GM06990 (cell line): ENCODE data around the gene NTHL1.
A peak's percentile ranks its signal among the peaks of the same experiment; 100 is the strongest.

Experiments
- DNase-seq: peaks from one replicate; pipeline ENCODE4 v3.0.0-alpha.2; 2011; ENCODE audit not compliant: insufficient read length; ENCODE audit errors: extremely low read depth
- H3K27me3 ChIP-seq: replicated peaks from 2 replicates; pipeline ENCODE4 v1.6.0; 2011; ENCODE audit warnings: low read length; ENCODE audit not compliant: control insufficient read depth, insufficient read depth
- H3K36me3 ChIP-seq: 2 replicates; pipeline ENCODE4 v1.5.1; 2011; ENCODE audit warnings: low read length; ENCODE audit not compliant: control insufficient read depth, insufficient read depth
- H3K4me3 ChIP-seq: replicated peaks from 2 replicates; pipeline ENCODE4 v1.5.1; 2011; ENCODE audit warnings: low read depth, mild to moderate bottlenecking, control low read depth, low read length
- CTCF ChIP-seq: IDR thresholded peaks from 2 replicates; pipeline ENCODE4 v1.5.1; 2011; ENCODE audit warnings: low read length, control low read depth, mild to moderate bottlenecking, inconsistent platforms; ENCODE audit not compliant: insufficient read depth, poor library complexity, severe bottlenecking

The NTHL1 gene

DNA sequence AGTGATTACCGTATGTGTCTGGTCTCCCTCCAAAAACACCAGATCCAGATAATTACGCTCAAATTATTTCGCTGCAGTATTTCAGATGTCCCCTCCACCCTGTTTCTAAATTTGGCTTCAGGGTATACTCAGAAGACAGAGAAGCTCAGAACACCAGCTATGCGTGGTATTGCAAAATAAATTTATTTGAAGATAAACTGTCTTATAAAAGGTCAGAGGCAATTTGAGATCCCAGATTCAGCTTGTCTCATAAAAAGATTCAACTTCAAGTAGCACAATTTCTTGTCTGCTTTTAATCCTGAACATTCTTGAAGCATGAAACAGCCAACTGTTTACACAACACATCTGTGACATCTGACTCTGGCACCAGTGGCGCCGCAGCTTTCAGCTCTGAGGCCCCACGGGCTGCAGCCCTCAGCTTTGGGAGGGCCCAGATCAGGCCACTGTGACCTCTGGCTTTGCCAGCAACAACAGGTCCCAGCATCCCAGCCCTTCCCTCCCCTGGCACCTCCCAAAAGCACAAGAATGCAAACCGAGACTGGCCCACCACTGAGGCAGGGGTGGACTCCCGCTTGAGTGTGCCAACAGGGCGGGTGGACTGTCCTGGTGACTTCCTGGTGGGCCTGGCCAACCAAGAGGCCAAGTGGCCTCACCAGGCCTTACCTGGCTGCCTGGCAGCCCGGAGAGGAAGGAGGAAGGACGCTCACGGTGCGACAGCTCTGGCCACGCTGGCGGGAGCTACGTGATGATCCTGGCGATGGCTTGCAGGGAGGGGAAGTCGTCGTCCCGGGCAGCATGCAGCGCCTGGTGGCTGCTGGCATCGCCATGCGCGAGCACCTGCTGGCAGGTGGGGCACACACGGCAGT, 49.9 kb downstream of the NTHL1 start:
- no peak overlapping the region for H3K4me3 ChIP-seq
- TF ChIP-seq CTCF: no peak
- DNase-seq: no peak
- no peaks in the 10 kb centered on the region for H3K27me3 ChIP-seq
- H3K36me3 ChIP-seq: peaks cover 38% of the 10 kb centered on the region

GRCh38 chr16:1993731-1994131, 53.9 kb downstream of the NTHL1 start:
- Histone ChIP-seq H3K4me3 (no peak overlapping the region), H3K36me3 (peaks cover 7% of the 10 kb centered on the region), H3K27me3 (no peaks in the 10 kb centered on the region)
- DNase-seq: peak; percentile 22
- TF ChIP-seq CTCF: no peak

DNA sequence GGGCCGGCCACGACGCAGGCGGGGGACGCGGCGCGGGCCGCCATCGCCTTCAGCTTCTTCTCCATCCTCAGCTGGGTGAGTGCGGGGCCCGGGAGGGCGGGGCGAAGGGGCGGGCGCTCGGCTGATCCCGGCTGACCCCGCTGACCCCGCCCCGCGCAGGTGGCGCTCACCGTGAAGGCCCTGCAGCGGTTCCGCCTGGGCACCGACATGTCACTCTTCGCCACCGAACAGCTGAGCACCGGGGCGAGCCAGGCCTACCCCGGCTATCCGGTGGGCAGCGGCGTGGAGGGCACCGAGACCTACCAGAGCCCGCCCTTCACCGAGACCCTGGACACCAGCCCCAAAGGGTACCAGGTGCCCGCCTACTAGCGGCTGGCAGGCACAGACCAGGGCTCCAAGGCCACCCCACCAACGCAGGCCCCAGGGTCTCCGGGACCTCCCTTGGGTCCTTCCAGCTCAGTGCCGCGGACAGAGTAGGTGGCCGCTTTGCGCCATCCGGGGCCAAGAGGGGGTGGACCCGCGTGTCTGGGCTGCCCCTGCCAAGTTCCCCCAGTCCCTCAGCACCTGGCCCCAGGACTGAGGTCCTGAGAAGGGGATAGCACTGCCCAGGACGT, 54.8 kb downstream of the NTHL1 start:
- no peak for TF ChIP-seq CTCF
- peaks cover 4% of the 10 kb centered on the region for H3K36me3 ChIP-seq
- H3K4me3 ChIP-seq: no peak overlapping the region
- DNase-seq: peak; percentile 26
- no peaks in the 10 kb centered on the region for H3K27me3 ChIP-seq

GRCh38 chr16:1991948-1992703, 55.5 kb downstream of the NTHL1 start:
- H3K27me3 ChIP-seq: no peaks in the 10 kb centered on the region
- peak overlapping the region; percentile 27 for H3K4me3 ChIP-seq
- peaks cover 3% of the 10 kb centered on the region for H3K36me3 ChIP-seq
- TF ChIP-seq CTCF: no peak
- DNase-seq: peak; percentile 92

DNA sequence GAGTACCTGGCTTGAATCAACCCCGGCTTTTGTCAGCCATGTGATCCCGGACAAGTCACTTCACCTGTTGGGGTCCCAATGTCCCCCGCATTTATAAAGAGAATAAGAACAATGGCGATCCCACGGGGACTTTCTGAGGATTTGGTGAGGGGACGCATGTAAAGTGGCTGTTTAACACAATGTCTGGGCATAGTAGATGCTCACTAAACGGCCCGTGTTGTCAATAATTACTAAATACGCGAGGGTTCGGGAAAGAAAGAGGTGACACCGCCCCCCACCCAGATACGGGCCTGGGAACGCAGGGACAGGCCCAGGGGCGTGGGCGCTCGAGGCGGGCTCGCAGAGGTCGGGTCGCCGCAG, 56.1 kb downstream of the NTHL1 start:
- DNase-seq: no peak
- peak overlapping the region; percentile 27 for H3K4me3 ChIP-seq
- no peaks in the 10 kb centered on the region for H3K27me3 ChIP-seq
- H3K36me3 ChIP-seq: peaks cover 2% of the 10 kb centered on the region
- no peak for TF ChIP-seq CTCF
